Activated T-helper 1 cell treated with anti-CD3 and anti-CD28 coated beads, Interleukin-2, amount 50 U/mL, for 16 hours (primary cell): ENCODE measurements around the gene STAB1.

Experiments
- DNase-seq, 2 donors: peaks; one replicate each; pipeline ENCODE4 v3.0.0-alpha.2; 2020; ENCODE audit warnings: low read depth in 1 of 2, low spot score in 1 of 2

The STAB1 gene

DNA sequence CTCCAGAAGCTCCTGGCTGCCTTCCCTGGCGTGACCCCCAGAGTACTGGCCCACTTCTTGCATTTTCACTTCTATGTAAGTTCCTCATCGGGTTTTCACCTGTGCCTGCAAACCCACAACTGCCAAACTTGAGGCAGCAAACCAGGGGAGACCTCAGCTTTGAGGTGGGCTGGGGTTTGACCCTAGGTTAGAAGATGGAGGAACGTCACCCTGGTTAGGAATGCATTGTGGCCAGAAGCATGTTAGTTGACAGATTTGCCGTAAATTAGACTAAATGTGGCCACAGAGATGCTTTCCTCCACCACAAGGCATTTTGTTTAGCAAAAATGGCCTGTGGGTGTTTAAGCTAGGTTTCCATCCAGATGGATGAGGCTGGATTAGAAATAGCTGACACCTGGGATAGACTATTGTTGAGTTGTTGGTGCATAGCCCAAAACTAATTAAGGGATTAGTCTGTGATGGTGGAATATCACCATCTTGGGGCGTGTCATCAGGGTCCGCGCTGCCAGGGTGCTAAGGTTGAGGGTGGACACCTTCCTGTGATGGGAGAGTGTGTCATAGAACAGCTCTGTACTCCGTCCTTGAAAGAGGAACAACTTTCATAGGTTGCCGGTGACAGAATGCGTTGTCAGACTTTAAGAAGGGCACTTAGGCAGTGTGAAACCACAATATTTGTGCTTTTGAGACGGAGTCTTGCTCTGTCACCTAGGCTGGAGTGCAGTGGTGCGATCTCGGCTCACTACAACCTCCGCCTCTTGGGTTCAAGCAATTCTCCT, 36.2 kb upstream of the STAB1 start:
- DNase-seq = no peak

DNA sequence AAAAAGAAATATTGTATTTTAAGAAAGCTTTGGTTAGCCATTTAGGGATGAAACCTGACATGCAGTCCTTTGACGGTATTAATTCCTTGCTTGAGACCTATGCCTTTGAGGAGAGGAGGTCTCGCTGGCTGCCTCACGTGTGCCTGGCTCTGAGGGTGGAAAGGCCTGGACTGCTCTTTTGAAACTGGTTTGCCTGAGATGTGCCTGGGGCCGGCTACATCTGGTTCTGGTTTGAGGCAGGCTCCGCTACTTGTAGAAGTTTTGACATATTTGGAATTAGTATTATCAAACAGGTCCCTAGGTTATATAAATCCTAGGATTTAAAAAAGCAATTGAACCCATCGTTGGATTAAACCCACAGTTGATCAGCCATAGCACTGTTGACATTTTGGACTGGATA, 33.3 kb upstream of the STAB1 start:
- no peak for DNase-seq

DNA sequence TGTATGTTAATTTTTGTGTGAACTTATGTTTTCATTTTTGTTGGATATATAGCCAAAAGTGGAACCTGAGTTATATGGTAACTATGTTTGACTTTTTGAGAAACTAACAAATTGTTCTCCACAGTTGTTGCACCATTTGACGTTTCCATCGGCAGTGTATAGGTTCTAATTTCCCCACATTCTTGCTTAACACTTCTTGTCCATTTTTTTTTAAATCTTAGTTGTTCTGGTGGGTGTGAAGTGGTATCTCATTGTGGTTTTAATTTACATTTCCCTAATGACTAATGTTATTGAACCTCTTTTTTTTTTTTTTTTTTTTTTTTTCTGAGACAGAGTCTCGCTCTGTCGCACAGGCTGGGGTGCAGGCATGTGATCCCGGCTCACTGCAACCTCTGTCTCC, 31.7 kb upstream of the STAB1 start:
- no peak for DNase-seq

DNA sequence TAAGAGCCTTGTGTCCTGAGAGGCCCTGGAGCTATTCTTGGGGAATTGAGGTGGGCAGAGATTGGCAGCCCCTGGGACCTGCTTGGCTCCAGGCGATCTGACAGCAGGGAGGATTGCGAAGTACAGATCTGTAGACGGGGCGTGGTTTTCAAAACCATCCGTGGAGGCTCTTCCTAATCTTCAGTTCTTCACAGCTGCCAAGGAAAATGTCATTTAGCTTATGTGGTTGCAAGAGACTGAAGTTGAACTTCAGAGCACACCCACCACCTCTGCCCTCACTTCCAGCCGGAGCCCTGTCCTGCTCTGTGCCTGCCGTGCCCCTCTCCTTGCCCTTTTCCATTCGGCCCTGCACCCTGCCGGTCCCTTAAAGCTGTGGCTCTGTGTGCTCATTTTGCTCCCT, 26.8 kb upstream of the STAB1 start:
- DNase-seq = no peak

DNA sequence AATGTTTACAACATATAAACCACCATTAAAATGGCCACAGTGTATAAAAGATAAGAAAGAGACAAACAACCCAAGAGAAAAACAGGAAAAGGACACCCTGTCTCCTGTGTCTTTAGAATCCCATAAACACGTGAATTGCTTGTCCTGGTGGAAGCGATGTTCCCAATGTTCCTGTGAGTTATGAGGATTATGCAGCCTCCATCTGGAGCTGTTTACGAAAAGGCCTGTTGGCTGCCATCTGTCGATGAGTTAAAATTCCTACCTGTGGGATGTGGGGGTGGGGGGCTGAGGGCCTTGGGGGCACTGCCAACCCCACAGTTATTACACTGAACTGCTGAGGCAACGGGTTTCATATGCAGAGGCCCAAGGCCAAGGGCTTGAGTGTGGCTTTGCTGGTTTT, 26.1 kb upstream of the STAB1 start:
- no peak for DNase-seq

DNA sequence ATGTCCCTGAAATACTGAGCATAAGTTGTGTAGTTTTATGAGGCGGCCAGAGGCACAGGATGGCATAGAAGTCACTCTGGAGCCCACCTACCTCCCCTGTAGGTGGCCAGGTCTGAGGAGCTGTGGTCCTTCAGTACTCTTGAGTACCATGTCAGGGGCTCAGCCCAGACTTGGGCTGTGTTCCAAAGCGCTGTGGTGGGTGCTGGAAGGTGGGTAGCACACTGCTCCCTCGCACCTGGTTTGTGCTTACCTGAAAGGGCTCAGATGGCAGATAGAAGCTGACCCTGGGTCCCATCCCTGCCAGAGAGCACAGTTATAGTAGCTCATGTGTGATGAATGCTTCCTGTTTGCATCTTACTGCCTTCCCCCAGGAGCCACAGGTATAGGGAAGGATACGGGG, 24.2 kb upstream of the STAB1 start:
- no peak for DNase-seq

DNA sequence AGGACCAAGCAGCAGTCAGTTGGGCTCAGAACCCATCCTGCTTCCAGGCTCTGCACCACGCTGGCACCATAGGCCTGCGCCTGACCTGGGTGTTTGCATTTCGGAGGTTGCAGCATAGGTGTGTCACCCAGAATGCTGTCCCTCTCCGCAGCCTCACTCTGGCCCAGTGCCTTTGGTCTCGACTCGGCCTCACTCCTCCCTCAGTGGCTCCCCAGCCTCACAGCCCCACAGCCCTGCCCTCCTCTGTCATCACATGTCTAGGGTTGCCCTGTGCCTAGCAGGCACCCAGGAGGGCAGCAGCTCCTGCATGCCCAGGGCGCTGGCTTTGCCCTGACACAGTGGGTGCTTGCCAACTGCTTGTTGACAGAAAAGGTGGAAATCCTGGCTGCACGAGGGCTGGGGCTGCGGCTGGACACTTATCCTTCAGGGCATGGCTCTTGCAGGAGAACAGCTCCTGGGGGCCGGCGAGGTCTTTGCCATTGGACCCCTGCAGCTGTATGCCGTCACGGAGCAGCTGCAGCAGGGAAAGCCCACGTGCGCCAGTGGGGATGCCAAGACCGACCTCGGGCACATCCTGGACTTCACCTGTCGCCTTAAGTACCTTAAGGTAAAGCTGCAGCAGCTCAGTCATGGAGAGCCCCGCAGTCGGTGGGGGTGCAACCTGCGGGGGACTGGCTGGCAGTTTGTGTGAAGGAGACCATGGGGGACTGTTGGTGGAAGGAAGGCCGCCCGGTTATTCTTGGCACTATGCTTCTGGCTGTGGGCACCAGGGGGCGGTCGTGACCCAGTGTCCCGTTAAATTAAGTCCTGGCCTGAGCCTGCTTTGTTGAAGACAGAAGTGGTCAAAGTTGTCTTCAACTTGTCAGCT, 23.5 kb upstream of the STAB1 start:
- DNase-seq = no peak

DNA sequence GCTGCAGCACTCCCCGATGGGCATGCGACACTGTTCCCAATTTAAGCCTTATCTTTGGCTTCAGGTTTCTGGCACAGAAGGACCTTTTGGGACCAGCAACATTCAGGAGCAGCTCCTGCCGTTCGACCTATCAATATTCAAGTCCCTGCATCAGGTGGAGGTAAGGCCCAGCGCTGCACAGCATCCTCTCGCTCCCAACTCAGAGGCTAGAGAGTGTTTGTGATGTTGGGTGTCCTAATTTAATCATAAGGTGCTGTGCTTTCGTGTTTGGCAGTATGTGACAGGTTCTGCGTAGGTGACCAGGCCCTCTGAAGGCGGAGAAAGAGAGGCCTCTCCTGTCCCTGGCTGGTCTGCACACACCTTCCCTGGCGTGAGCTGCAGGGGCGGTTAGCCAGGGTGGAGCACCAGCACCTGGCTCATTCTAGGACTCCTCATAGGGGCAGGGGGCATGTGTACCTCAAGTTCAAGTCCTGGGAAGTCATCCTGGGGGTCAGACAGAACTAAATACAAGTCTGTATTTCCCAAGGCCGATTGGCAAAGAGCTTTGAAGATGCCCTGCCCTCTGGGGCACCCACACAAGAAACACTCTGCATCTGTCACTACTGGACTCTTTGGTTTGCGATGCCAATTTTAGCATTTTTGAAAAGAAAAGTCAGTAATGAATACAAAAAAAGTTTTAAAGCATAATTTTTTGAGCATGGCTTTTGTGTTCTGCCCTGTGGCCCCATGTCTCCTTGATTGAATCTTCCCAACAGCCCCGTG, 22.7 kb upstream of the STAB1 start:
- DNase-seq = no peak

DNA sequence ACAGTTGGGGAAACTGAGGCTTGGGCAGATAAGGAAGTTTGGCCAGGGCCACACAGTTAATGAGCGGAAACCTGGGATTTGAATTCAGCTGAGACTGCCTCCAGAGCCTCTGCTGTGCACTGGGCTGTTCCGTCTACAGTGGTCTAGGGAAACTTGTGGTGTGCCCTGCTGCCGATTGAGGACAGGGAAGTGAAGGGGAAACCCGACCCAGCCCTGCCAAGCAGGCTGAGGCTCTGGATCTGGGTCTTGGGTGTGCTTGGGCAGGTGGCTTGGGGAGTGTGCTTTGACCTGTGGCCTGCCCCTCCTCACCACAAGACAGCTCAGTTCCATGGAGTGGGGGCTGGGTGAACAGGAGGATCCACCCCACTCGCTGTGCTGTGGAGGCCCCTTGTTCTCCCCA, 22.1 kb upstream of the STAB1 start:
- no peak for DNase-seq

DNA sequence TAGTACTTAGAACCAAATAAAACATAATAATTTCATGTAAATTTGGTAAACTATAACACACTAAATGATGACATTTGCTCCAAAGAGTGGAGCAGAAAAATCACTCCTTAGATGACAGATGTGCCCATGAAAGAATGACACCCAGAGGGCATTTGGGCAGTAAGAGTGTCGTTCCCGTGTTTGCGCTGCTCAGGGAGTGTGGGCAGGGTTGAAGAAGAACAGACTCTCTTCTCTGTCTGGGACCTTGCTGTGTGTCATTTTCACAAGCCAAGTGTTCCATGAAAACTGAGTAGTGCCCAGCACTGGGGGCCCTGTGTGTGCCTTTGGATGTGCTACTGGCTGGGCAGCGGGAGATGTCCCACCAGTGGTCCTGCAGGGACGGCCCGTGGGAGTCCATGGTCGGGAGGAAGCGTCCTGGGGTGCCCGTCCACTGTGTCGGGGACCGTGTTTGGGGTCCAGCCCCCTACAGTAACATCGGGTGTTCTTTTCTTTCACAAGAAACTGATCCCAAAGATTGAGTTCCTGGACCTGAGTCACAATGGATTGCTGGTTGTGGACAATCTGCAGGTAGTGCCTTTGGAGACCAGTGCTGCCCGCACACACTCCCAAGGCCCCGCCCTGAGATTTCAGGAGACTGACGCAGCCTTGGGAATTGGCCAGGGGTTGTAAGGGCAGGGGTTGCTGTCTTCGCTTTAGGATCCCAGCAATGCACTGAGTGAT, 17.9 kb upstream of the STAB1 start:
- no peak for DNase-seq

DNA sequence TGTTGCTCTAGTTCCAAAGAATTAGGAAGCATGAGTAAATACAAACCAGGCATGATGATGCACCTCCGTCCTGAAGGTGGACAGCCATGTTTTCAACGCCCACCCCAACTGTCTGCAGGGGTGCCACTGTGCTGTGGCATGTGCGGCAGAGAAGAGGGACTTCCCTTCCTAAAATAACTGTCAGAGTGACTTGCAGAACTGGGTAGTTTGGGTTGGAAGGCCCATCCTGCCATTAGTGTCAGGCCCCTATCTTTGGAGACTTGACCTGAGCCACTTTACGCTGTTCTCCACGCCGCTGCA, 17.4 kb upstream of the STAB1 start:
- DNase-seq = no peak

DNA sequence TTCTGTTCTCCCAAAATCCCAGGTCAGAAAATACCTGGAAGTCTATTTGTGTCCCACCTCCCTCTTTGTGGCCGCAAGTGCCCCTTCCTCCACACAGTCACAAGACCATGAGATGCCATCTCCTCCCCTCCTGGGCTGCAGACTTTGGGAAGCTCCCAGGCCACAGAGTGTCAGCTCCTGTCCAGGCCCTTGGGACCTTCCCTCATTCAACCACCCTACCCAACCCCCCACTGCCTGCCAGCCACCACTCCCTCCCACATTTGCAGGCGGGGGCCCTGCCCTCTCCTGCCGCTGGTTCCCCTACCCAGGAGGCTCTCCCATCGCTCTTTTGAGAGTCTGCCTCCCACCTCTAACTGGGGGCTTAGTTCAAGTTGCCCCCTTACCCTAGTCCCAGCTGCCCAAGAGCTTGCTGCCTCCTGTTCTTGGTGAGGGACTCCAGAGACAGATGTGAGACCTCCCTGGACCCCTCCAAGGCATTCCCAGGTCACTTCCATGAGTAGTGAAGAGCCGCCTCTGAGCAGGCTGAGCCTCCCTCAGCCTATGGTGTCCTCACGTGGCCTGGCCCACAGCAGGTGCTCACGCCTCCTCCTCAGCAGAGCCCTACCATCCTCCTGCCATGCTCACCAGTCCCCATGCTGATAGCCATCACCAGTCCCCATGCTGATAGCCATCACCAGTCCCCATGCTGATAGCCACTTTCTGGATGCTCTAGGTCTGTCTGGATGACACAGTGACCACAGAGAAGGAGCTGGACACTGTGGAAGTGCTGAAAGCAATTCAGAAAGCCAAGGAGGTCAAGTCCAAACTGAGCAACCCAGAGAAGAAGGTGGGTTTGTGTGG, 15.9 kb upstream of the STAB1 start:
- no peak for DNase-seq

DNA sequence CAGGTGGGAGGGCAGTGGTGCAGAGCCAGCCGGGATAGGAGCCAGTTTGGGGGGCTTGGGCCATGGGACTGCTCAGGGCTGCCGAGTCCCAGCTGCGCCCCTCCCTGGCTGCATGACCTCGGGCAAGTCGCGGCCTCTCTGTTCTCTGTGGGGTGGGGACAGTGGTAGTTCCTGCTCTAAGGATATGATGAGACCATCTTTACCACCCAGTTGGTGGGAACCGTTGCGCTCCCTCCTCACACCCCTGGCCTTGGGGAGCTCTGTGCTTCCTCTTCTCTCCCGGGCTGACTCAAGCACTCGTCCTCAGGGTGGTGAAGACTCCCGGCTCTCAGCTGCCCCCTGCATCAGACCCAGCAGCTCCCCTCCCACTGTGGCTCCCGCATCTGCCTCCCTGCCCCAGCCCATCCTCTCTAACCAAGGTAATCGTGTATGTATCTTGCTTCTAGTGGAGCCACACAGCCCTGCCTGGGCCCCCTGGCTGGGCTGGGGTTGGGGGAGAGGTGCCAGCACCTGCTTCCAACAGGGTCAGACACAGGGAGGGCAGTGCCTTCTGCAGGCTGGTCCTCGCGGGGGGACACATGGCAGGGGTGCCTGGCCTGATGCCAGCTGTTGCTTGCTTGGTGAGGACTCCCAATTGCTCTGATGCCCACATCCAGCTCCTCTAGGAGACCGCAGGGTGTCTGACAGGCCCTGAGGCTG, 15.1 kb upstream of the STAB1 start:
- DNase-seq = no peak

DNA sequence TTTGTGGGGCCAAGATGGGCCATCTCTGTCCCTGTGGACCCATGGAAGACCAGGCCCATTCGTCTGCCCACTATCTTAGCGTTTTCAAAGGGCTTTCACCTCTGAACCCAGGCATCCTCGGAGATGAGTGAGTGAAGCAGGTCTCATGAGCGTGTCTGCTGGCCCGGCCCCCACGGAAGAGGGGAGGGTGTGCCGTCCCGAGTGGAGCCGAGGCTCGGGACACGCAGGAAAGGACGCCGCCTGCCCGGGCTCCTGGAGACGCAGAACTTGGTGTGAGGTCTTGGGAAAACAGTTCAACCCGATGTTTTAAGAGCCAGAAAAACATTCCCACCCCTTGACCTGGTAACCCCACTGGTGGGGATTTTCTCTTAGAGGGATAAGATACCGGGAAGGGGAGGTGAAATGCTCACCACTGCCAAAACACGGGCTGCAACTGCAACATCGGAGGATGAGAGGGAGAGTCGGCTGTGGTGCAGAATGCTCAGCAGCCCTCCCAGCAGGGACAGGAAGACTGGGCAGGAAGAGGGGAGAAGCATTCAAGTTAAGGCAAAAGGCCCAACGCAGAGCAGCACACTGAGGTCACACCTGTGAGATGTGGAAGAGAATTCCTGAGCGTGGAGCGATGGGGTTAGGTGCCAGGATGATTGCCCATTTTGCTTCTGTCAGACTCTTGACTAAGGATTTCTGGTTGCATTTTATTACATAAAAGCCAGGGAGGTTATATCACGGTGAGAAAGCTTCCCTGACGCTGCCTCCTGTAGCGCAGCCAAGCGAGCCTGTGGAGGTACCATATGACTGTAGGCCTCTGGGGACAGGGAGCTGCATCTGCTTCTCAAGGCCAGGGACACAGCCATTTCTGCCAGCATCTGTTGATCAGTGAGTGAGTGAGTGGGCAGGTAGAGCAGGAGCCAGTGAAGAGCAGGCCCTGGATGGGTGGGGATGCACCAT, 14.1 kb upstream of the STAB1 start:
- DNase-seq = no peak

DNA sequence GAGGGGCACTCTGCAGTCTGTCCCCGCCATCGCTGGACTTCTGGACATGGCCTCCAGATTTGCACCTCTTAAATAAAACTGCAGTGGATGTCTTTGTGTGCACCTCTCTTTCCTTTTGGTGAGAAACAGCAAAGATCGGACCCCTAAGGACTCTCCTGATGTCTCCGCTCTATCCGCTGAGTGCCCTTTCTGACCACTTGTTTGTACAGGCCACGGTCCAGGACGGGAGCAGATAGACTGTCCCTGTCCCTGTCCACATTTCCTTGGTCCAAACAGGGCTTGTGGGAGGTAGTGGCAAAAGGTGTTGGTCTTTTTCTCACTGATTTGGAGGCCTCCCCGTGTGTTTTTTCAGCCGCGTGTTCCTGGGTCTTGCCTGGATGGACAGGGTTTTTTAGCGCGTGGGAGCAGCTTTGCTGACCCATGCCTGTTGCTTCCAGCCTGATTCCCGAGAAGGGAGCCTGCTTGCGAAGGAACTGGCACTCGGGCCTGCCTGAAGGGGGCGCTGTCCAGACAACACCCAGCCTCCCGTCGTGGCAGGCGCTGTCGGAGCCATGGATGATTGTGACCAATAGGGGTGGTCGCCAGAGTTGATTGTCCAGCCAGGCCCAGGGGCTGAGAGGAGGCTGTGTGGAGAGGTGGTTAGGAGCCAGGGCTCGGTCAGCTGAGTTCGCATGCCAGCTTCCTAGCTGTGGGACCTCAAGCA, 13.2 kb upstream of the STAB1 start:
- no peak for DNase-seq

DNA sequence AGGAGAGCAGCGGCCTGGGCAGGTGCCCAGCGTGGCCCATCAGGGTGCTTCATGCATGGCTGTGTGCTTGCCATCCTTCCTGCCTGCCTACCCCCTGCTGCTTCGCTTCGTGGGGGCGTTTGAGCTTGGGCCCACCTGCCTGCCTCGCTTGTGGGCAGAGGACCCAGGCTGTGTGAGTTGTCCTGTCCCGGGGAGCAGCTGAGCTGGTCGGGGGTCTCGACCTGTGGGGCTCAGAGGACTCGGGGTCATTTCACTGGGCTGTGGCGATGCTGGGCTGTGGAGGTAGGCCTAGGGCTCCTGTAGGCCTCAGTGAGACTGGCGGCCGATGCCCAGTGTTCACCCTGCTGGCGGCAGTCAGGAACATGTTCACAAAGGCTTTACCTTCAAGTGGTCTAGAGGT, 12.1 kb upstream of the STAB1 start:
- DNase-seq = no peak

DNA sequence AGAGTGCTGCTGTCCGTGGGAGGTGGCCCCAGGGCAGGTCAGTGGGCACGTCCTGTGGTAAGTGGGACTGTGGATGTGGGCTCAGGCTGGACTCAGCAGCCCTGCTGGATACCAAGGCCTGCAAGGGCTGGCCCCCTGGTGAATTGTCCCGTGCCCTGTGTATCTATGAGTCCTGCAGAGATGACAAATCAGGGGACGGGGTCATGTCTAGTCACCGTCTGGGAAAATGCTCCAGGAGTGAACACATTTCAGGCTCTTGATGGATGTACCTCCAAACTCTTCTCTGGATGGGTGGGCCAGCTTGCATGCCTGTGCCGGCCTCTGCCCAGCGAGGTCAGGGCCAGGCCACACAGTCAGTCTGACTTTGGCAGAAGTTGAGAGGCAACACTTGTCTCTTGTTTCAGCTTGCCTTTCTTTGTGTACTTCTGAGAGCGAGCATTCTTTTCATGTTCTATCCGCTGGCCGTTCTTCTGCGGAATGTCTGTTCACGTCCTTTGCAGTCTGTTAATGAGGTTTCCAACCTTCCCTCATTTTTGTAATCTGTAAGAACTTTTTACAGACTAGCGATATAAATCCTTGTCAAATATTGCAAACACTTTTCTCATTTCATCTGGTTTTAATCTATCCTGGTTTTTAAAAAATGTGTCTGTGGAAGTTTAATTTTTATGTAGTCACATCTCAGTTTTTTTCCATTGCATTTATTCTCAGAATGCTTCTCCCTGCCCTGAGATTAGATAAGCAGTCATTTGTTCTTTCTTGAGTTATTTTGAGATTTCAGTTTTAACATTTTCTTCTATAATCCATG, 11.4 kb upstream of the STAB1 start:
- DNase-seq = no peak
